Stimulated activated CD8-positive, alpha-beta memory T cell treated with anti-CD3 and anti-CD28 coated beads, Interleukin-4, amount 100 ng/mL, for 24 hours (primary cell): ENCODE results near the gene INPP1.

Source experiments
- DNase-seq: peaks from one replicate; pipeline ENCODE4 v3.0.0-alpha.2; 2020; ENCODE audit warnings: low read depth

INPP1 gene

DNA sequence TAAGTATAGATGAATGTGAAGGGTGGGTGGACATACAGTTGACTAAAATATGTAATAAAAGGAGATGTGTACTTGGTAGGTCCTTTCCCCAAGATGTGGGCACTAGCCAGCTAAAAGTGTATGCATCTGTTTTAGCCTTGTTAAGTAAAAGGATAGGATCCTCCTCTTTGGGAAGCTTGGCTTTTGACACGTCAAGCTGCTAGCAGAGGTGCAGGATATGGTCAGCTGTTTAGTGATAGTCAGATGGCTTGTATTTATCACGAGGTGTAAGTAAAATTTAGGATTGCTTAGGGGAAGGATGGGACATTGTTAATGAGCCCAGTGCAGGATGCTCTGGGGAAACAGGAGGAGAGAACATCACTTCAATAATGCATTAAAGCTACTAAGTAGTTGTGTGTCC, 66.2 kb downstream of the INPP1 start:
- no peak for DNase-seq

DNA sequence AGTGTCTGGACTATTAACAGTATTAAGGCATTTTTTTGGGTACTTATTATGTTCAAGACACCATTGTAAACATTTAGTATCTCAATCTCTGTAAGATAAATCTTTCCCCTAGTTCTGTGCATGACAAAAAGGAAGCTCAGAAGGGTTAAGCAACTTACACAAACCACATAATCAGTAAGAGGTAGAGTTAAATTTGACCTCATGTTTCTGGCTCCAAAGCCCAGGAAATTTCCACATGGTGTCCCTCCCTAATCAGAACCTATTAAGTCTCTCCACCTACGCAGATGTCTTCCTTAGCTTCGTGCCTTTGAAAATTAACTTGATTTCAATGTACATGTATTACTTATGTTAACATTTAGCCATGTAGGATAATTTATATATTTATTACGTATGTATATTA, 66.8 kb downstream of the INPP1 start:
- DNase-seq: no peak

- DNase-seq: no peak
These were observed 69.6 kb downstream of the INPP1 start for GRCh38 chr2:190412966-190413365.

DNA sequence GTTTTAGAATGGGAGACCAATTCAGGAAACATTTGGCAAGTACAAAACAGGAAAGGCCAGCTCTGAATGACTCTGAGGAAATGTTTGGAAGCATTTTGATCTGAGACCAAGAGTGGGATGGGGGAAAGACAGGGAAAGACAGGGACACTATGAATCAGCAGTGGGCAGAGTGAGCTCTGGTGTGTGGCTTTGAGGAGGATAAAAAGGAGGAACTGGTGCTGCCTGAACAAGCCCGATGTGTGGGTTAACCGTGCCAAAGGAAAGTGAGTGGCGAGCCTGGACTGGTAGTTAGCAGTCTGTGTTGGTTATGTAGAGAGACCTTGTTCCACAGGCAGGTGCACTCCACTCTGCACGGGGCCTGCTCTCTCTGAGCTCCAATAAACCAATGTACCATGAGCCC, 70.0 kb downstream of the INPP1 start:
- no peak for DNase-seq

DNA sequence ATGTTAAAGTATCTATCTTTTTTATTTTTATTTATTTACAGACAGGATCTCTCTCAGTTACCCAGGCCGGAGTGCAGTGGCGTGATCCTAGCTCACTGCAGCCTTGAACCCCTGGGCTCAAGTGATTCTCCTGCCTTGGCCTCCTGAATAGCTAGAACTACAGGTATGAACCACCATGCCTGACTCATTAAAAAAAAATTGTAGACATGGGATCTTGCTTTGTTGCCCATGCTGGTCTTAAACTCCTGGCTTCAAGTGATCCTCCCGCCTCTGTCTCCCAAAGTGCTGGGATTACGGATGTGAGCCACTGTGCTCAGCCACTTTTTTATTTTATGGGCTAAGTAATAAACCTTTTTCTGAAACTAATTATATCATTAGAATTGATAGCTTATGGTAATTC, 71.9 kb downstream of the INPP1 start:
- no peak for DNase-seq

- no peak for DNase-seq
These were observed 72.7 kb downstream of the INPP1 start for GRCh38 chr2:190415794-190416775.

GRCh38 chr2:190417045-190417842, 73.9 kb downstream of the INPP1 start:
- no peak for DNase-seq

- no peak for DNase-seq
These were observed 75.3 kb downstream of the INPP1 start for GRCh38 chr2:190418727-190419126.

GRCh38 chr2:190420801-190421200, 77.4 kb downstream of the INPP1 start:
- DNase-seq: no peak
